ENCODE measurements around the gene CHST15.

Gene CHST15

GRCh38 chr10:124082555-124082954, 10.8 kb downstream of the CHST15 start:
- no peak for DNase-seq (ENCODE audit: low read depth)

- DNase-seq (ENCODE audit: low read depth), result no peak
These were observed 11.8 kb downstream of the CHST15 start for GRCh38 chr10:124081547-124082140.

- DNase-seq (ENCODE audit: low read depth), result no peak
These were observed 13.5 kb downstream of the CHST15 start for GRCh38 chr10:124079864-124080263.

GRCh38 chr10:124078714-124079113, 14.7 kb downstream of the CHST15 start:
- no peak for DNase-seq (ENCODE audit: low read depth)

GRCh38 chr10:124078028-124078427, 15.4 kb downstream of the CHST15 start:
- no peak for DNase-seq (ENCODE audit: low read depth)

- no peak for DNase-seq (ENCODE audit: low read depth)
These were observed 16.0 kb downstream of the CHST15 start for GRCh38 chr10:124077208-124077993.

- no peak for DNase-seq (ENCODE audit: low read depth)
These were observed 17.2 kb downstream of the CHST15 start for GRCh38 chr10:124076148-124076733.

- no peak for DNase-seq (ENCODE audit: low read depth)
These were observed 18.0 kb downstream of the CHST15 start for GRCh38 chr10:124075231-124075955.

- DNase-seq (ENCODE audit: low read depth), result no peak
These were observed 18.8 kb downstream of the CHST15 start for GRCh38 chr10:124074501-124075109.

- DNase-seq (ENCODE audit: low read depth), result no peak
These were observed 19.4 kb downstream of the CHST15 start for GRCh38 chr10:124073978-124074377.

GRCh38 chr10:124072541-124072940, 20.9 kb downstream of the CHST15 start:
- DNase-seq (ENCODE audit: low read depth), result no peak

- no peak for DNase-seq (ENCODE audit: low read depth)
These were observed 21.3 kb downstream of the CHST15 start for GRCh38 chr10:124072106-124072505.

GRCh38 chr10:124071141-124071540, 22.3 kb downstream of the CHST15 start:
- no peak for DNase-seq (ENCODE audit: low read depth)

GRCh38 chr10:124070666-124071065, 22.7 kb downstream of the CHST15 start:
- no peak for DNase-seq (ENCODE audit: low read depth)

GRCh38 chr10:124069341-124070264, 23.8 kb downstream of the CHST15 start:
- no peak for DNase-seq (ENCODE audit: low read depth)

GRCh38 chr10:124068929-124069328, 24.5 kb downstream of the CHST15 start:
- DNase-seq (ENCODE audit: low read depth), result no peak

GRCh38 chr10:124067825-124068400, 25.5 kb downstream of the CHST15 start:
- no peak for DNase-seq (ENCODE audit: low read depth)

GRCh38 chr10:124066781-124067714, 26.4 kb downstream of the CHST15 start:
- no peak for DNase-seq (ENCODE audit: low read depth)

GRCh38 chr10:124066126-124066700, 27.2 kb downstream of the CHST15 start:
- no peak for DNase-seq (ENCODE audit: low read depth)
